H1 (cell line): ENCODE data around the gene SLC10A6. TPM values are rescaled to one million over a fixed set of nuclear protein-coding genes. Genes with fewer than 3 reads are reported as not detected.

ENCODE experiments used
- CTCF ChIA-PET: fragments of 300-600 bp; sonication (Branson Sonifier 250); formaldehyde crosslinking; loops from one replicate; lab custom pipeline; 2021; ENCODE audit not compliant: partially characterized antibody; lab: Charles Lee
- POLR2A ChIA-PET: fragments of 300-600 bp; sonication (Branson Sonifier 250); formaldehyde crosslinking; loops from one replicate; lab custom pipeline; 2021; ENCODE audit warnings: inconsistent platforms; ENCODE audit not compliant: partially characterized antibody; lab: Charles Lee
- DNase-seq, 2 experiments: peaks; one replicate each; pipeline versions ENCODE4 v3.0.0 to v3.0.0-alpha.2; 2010 to 2022; ENCODE audit warnings: low spot score in 2 of 2, low read depth in 1 of 2, mixed read lengths in 1 of 2
- FAIRE-seq: peaks from 2 replicates; lab custom pipeline; 2011; peaks lifted over from hg19 to GRCh38; lab: Jason Lieb, UNC
- H2AFZ ChIP-seq: 2 replicates; pipeline ENCODE4 v1.8.1; 2012; ENCODE audit warnings: low read length, inconsistent platforms
- H2AK5ac ChIP-seq: 2 replicates; pipeline ENCODE4 v1.6.1; 2013; ENCODE audit warnings: low read depth, low read length
- H2BK120ac ChIP-seq: replicated peaks from 2 replicates; pipeline ENCODE3; 2013; ENCODE audit warnings: low read depth, low read length, inconsistent platforms
- H2BK12ac ChIP-seq: 2 replicates; pipeline ENCODE4 v1.6.1; 2013; ENCODE audit warnings: low read depth, low read length
- H2BK15ac ChIP-seq: 2 replicates; pipeline ENCODE4 v1.6.1; 2013; ENCODE audit warnings: low read length
- H2BK20ac ChIP-seq: 2 replicates; pipeline ENCODE4 v1.6.1; 2013; ENCODE audit warnings: low read length
- H2BK5ac ChIP-seq: 2 replicates; pipeline ENCODE4 v1.6.1; 2013; ENCODE audit warnings: low read depth, low read length
- H3K14ac ChIP-seq: 2 replicates; pipeline ENCODE4 v1.6.1; 2013; ENCODE audit warnings: inconsistent platforms; ENCODE audit not compliant: insufficient read length
- H3K18ac ChIP-seq: 2 replicates; pipeline ENCODE4 v1.6.1; 2013; ENCODE audit warnings: low read length; ENCODE audit errors: extremely low read depth
- H3K23ac ChIP-seq: 2 replicates; pipeline ENCODE4 v1.6.1; 2013; ENCODE audit warnings: inconsistent platforms; ENCODE audit not compliant: insufficient read length
- H3K23me2 ChIP-seq: 2 replicates; pipeline ENCODE4 v1.6.1; 2013; ENCODE audit warnings: low read depth, low read length
- H3K27ac ChIP-seq: 2 replicates; pipeline ENCODE4 v1.6.1; 2011; ENCODE audit warnings: low read depth, low read length, inconsistent platforms
- H3K27me3 ChIP-seq, 4 experiments: replicated peaks in 1 of 4; 1 replicate in 1 of 4; 2 replicates in 3 of 4; pipeline versions ENCODE4 v1.6.1 to v1.8.1; 2011 to 2013; ENCODE audit warnings: low read length in 3 of 4, mild to moderate bottlenecking in 3 of 4, inconsistent platforms in 2 of 4, mixed read lengths in 2 of 4, moderate library complexity in 1 of 4; ENCODE audit not compliant: control insufficient read depth in 3 of 4, insufficient read depth in 3 of 4; ENCODE audit errors: extremely low read depth in 1 of 4
- H3K36me3 ChIP-seq, 4 experiments: 2 replicates each; pipeline versions ENCODE4 v1.6.1 to v1.8.1; 2011 to 2013; ENCODE audit warnings: mild to moderate bottlenecking in 4 of 4, low read length in 3 of 4, moderate library complexity in 2 of 4, control low read depth in 1 of 4, inconsistent platforms in 1 of 4; ENCODE audit not compliant: insufficient read depth in 4 of 4, control insufficient read depth in 2 of 4
- H3K4ac ChIP-seq: replicated peaks from 2 replicates; pipeline ENCODE3; 2013; ENCODE audit warnings: low read length, low read depth, mixed read lengths, inconsistent platforms; ENCODE audit not compliant: insufficient read length
- H3K4me1 ChIP-seq, 4 experiments: replicated peaks in 1 of 4; 1 replicate in 1 of 4; 2 replicates in 3 of 4; pipeline versions ENCODE4 v1.6.1 to v1.8.1; 2011 to 2013; ENCODE audit warnings: low read length in 3 of 4, inconsistent platforms in 2 of 4, mixed read lengths in 1 of 4; ENCODE audit not compliant: insufficient read depth in 4 of 4, control insufficient read depth in 3 of 4
- H3K4me2 ChIP-seq, 2 experiments: 2 replicates each; pipeline versions ENCODE4 v1.6.1 to v1.8.1; 2011 to 2013; ENCODE audit warnings: low read depth in 2 of 2, low read length in 2 of 2, control low read depth in 1 of 2, inconsistent platforms in 1 of 2, mild to moderate bottlenecking in 1 of 2; ENCODE audit not compliant: insufficient read depth in 1 of 2
- H3K4me3 ChIP-seq, 4 experiments: fragments of 200-600, 300-600 bp in 1 of 4; sonication (generic), shearing (Covaris generic), sonication (Bioruptor Twin) in 1 of 4; 2 replicates each; pipeline versions ENCODE4 v1.5.1 to v1.8.1; 2011 to 2016; ENCODE audit warnings: low read length in 4 of 4, low read depth in 3 of 4, control low read depth in 2 of 4, inconsistent platforms in 2 of 4, mild to moderate bottlenecking in 2 of 4, mixed read lengths in 1 of 4, moderate library complexity in 1 of 4; ENCODE audit not compliant: insufficient read depth in 2 of 4; ENCODE audit errors: extremely low read depth in 1 of 4
- H3K56ac ChIP-seq: replicated peaks from 2 replicates; pipeline ENCODE3; 2013; ENCODE audit warnings: low read depth, mild to moderate bottlenecking, mixed read lengths, low read length, inconsistent platforms; ENCODE audit not compliant: insufficient read length
- H3K79me1 ChIP-seq: 2 replicates; pipeline ENCODE4 v1.6.1; 2013; ENCODE audit warnings: low read depth, low read length, control low read depth
- H3K79me2 ChIP-seq, 2 experiments: 2 replicates each; pipeline versions ENCODE4 v1.6.1 to v1.8.1; 2012 to 2013; ENCODE audit warnings: low read length in 2 of 2, mild to moderate bottlenecking in 2 of 2, inconsistent platforms in 1 of 2; ENCODE audit not compliant: insufficient read depth in 2 of 2, control insufficient read depth in 1 of 2
- H3K9ac ChIP-seq, 4 experiments: replicated peaks in 1 of 4; 1 replicate in 1 of 4; 2 replicates in 3 of 4; pipeline versions ENCODE4 v1.6.1 to v1.8.1; 2011 to 2013; ENCODE audit warnings: low read depth in 3 of 4, low read length in 3 of 4, control low read depth in 2 of 4, mild to moderate bottlenecking in 2 of 4, moderate library complexity in 2 of 4, inconsistent platforms in 1 of 4; ENCODE audit errors: extremely low read depth in 1 of 4
- H3K9me3 ChIP-seq, 2 experiments: 2 replicates each; pipeline versions ENCODE4 v1.6.1 to v1.8.1; 2012 to 2013; ENCODE audit warnings: mild to moderate bottlenecking in 2 of 2, moderate library complexity in 2 of 2, control low read depth in 1 of 2, inconsistent platforms in 1 of 2, low read depth in 1 of 2, low read length in 1 of 2, mixed read lengths in 1 of 2; ENCODE audit not compliant: insufficient read depth in 2 of 2
- H4K20me1 ChIP-seq, 2 experiments: replicated peaks in 1 of 2; 2 replicates each; pipeline versions ENCODE3 to v1.8.1; 2011 to 2013; ENCODE audit warnings: inconsistent platforms in 2 of 2, low read length in 2 of 2, mild to moderate bottlenecking in 1 of 2; ENCODE audit not compliant: insufficient read depth in 2 of 2, control insufficient read depth in 1 of 2
- H4K5ac ChIP-seq: 2 replicates; pipeline ENCODE4 v1.6.1; 2013; ENCODE audit warnings: low read length, low read depth, mixed read lengths, inconsistent platforms; ENCODE audit not compliant: insufficient read length
- H4K8ac ChIP-seq: 2 replicates; pipeline ENCODE4 v1.8.0; 2013; ENCODE audit warnings: mild to moderate bottlenecking, moderate library complexity, low read length, inconsistent platforms; ENCODE audit not compliant: insufficient read depth; ENCODE audit errors: extremely low read depth
- H4K91ac ChIP-seq: replicated peaks from 2 replicates; pipeline ENCODE3; 2013; ENCODE audit warnings: low read length, mixed read lengths, inconsistent platforms; ENCODE audit not compliant: insufficient read length
- ATF3 ChIP-seq: IDR thresholded peaks from 2 replicates; pipeline ENCODE4 v1.6.1; 2011; ENCODE audit warnings: low read depth, mild to moderate bottlenecking, low read length; ENCODE audit not compliant: insufficient read depth
- BRCA1 ChIP-seq: IDR thresholded peaks from 2 replicates; pipeline ENCODE4 v1.6.1; 2012; ENCODE audit warnings: low read depth, low read length, improper control_type of control experiment
- CBX5 ChIP-seq: fragments of 300-800, 300-1000 bp; sonication (generic); IDR thresholded peaks from 2 replicates; pipeline ENCODE4 v1.7.1; 2016; ENCODE audit warnings: antibody characterized with exemption, low read length, low read depth
- CEBPB ChIP-seq: IDR thresholded peaks from 2 replicates; pipeline ENCODE4 v1.6.1; 2012; ENCODE audit warnings: low read depth, low read length
- CHD2 ChIP-seq: IDR thresholded peaks from 2 replicates; pipeline ENCODE4 v1.6.1; 2012; ENCODE audit warnings: low read length, improper control_type of control experiment
- CTBP2 ChIP-seq: IDR thresholded peaks from 2 replicates; pipeline ENCODE4 v1.7.0; 2011; ENCODE audit warnings: borderline replicate concordance, mild to moderate bottlenecking, moderate library complexity, mixed read lengths, low read length; ENCODE audit not compliant: insufficient read depth, insufficient read length
- PHF8 ChIP-seq: fragments of 200-600 bp; sonication (generic); conservative IDR thresholded peaks from 2 replicates; pipeline ENCODE4 v1.7.1; 2012; ENCODE audit warnings: low read depth, mild to moderate bottlenecking, inconsistent platforms, low read length, moderate library complexity
- RAD21 ChIP-seq, 2 experiments: IDR thresholded peaks in 1 of 2; conservative IDR thresholded peaks in 1 of 2; 2 replicates each; pipeline ENCODE4 v1.6.1; 2011; ENCODE audit warnings: low read depth in 2 of 2, low read length in 2 of 2, improper control_type of control experiment in 1 of 2, inconsistent platforms in 1 of 2, mild to moderate bottlenecking in 1 of 2, moderate library complexity in 1 of 2
- RNF2 ChIP-seq: fragments of 200-900, 300-1000 bp; sonication (generic); IDR thresholded peaks from 2 replicates; pipeline ENCODE4 v1.7.1; 2016; ENCODE audit warnings: borderline replicate concordance, low read depth, mild to moderate bottlenecking, antibody characterized with exemption, low read length; ENCODE audit not compliant: poor library complexity, severe bottlenecking; ENCODE audit errors: missing control alignments
- SP1 ChIP-seq: IDR thresholded peaks from 2 replicates; pipeline ENCODE4 v1.6.1; 2011; ENCODE audit warnings: low read depth, low read length
- TBP ChIP-seq: IDR thresholded peaks from 2 replicates; pipeline ENCODE4 v1.6.1; 2011; ENCODE audit warnings: low read depth, low read length, improper control_type of control experiment
- WGBS, 2 experiments: shearing (Covaris generic) in 1 of 2; methylation state at CpG; one replicate each; pipeline versions ENCODE4 v1.1.6 to v1.1.7; 2013 to 2015; ENCODE audit warnings: low lambda C conversion rate in 2 of 2, mixed read lengths in 2 of 2, inconsistent platforms in 1 of 2, low coverage in 1 of 2, missing lambda C conversion rate in 1 of 2; ENCODE audit not compliant: insufficient replicate concordance in 2 of 2, insufficient coverage in 1 of 2, insufficient read length in 1 of 2; ENCODE audit errors: extremely low coverage in 1 of 2, missing lambda C conversion rate in 1 of 2; 5-methylcytosine and 5-hydroxymethylcytosine counted together
- polyA plus RNA-seq, 7 experiments: library from polyadenylated mRNA; depleted of rRNA in 3 of 7; stranded (reverse) in 5 of 7; unstranded in 2 of 7; fragments of >200 nt in 5 of 7; fragments of 200-250 nt in 2 of 7; gene quantifications; 1 replicate in 5 of 7; 2 replicates in 1 of 7; 4 replicates in 1 of 7; pipeline versions ENCODE4 v1.2.1 to v1.2.3, GENCODE V29; 2011 to 2013; ENCODE audit warnings: missing spikeins in 2 of 7, mixed read lengths in 2 of 7
- total RNA-seq: library from RNA; stranded (reverse); fragmentation: NEBNext Ultra II Directional; extraction: Animal tissue kit (Norgen Biotek cat#: 25700); gene quantifications from 2 replicates; pipeline ENCODE4 v1.2.1, GENCODE V29; 2021
- TF ChIP-seq, protein P1 (sequence below): IDR thresholded peaks from 2 replicates; pipeline ENCODE4 v1.6.1; 2012; ENCODE audit warnings: inconsistent platforms

The SLC10A6 gene
- total and polyA plus RNA-seq, 2 of the 8 experiments (the other 6 are each of a cell fraction or from before 2014, with no cell fraction given) = not detected

GRCh38 chr4:86890790-86891189 lies 41.6 kb upstream of the SLC10A6 start:
- ChIA-PET POLR2A (interaction anchor here (1.3 to 1.9 kb wide), 4 partner anchors 11 to 408 kb away, joined by 3 to 8 read pairs (median 6); no protein-coding TSS in a partner anchor), CTCF (interaction anchor here (0.7 to 1.6 kb wide), 5 partner anchors 9 to 391 kb away, joined by 3 to 5 read pairs (median 4); no protein-coding TSS in a partner anchor)
- no peak overlapping the region for H2AFZ ChIP-seq
- TF ChIP-seq RNF2 = no peak
- TF ChIP-seq BRCA1 = no peak
- no peak for TF ChIP-seq CEBPB
- TF ChIP-seq ATF3 = no peak
- TF ChIP-seq PHF8 = no peak
- no peak for TF ChIP-seq CHD2
- no peak for TF ChIP-seq TBP
- TF ChIP-seq, protein P1, sequence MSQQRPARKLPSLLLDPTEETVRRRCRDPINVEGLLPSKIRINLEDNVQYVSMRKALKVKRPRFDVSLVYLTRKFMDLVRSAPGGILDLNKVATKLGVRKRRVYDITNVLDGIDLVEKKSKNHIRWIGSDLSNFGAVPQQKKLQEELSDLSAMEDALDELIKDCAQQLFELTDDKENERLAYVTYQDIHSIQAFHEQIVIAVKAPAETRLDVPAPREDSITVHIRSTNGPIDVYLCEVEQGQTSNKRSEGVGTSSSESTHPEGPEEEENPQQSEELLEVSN = no peak
- TF ChIP-seq RAD21 (IDR thresholded peaks at IDR 0.05 in 1 of 2, conservative IDR thresholded peaks at IDR 0.05 in 1 of 2; ENCODE audit: low read depth in 2 of 2, low read length in 2 of 2) = no peak
- no peak for TF ChIP-seq SP1
- TF ChIP-seq CBX5 = no peak
- no peak for TF ChIP-seq CTBP2

More at GRCh38 chr4:86890790-86891189, 41.6 kb upstream of the SLC10A6 start:
- Histone ChIP-seq H4K5ac (no peak overlapping the region), H2BK15ac (no peak overlapping the region), H3K27ac (no peak overlapping the region), H2BK20ac (no peak overlapping the region), H3K23me2 (peaks cover 8% of the 10 kb centered on the region), H2BK120ac (no peak overlapping the region), H3K9ac (no peak overlapping the region), H2AK5ac (no peak overlapping the region), H4K20me1 (no peaks in the 10 kb centered on the region), H3K79me2 (no peaks in the 10 kb centered on the region), H3K56ac (no peak overlapping the region), H3K4me1 (peaks cover 0 to 3% (median under 1%) of the 10 kb centered on the region in 4 experiments; a peak in 1 of 7 replicates), H3K14ac (no peak overlapping the region), H3K79me1 (no peaks in the 10 kb centered on the region), H2BK5ac (no peak overlapping the region), H4K8ac (no peak overlapping the region), H3K23ac (no peak overlapping the region), H3K4ac (no peak overlapping the region), H2BK12ac (no peak overlapping the region), H3K18ac (no peak overlapping the region), H3K4me2 (peak overlapping the region in 1 of 2 experiments; percentile 73; a peak in 1 of 4 replicates), H3K9me3 (no peaks in the 10 kb centered on the region), H3K27me3 (peaks cover 0 to 6% (median 2%) of the 10 kb centered on the region in 4 experiments; a peak in 3 of 7 replicates), H4K91ac (no peak overlapping the region), H3K36me3 (no peaks in the 10 kb centered on the region), H3K4me3 (no peak overlapping the region)
- DNase-seq (no peak), FAIRE-seq (no peak)
- WGBS, 2 experiments = 87% methylated on average over 7 of the region's 7 CpGs; no CpG with 5 or more reads in 1 of the 2 experiments
